ENCODE measurements around the gene RGS19. TPM values are rescaled to one million over a fixed set of nuclear protein-coding genes. Genes with fewer than 3 reads are reported as not detected.
A peak's percentile ranks its signal among the peaks of the same experiment; 100 is the strongest.

RGS19 gene
- total and polyA plus RNA-seq, 4 donors: 4.9 to 12.9 (median 6.3) TPM

DNA sequence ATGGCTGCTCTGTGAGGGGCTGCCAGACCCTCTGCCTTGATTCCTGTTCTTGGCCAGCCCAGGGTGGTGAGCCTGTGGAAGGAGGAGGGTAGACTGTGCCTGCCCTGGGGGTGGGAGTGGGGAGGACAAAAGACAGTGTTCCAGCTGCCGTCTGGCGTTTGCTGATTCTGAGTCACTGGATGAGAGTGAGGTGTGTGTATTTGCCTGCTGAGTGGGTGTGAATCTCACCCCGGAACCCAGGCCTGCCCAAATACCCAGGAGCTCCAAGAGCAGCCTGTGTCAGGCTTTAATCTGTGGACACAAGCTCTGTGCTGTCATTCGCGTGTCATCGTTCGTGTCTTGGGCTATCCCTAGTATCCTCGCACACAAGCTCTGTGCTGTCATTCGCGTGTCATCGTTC, 7.5 kb upstream of the RGS19 start:
- 94% methylated on average over 8 of the region's 11 CpGs for WGBS
- Histone ChIP-seq H3K9ac (ENCODE audit: low read depth in 1 of 2, low read length in 2 of 2) (no peak overlapping the region), H3K9me3 (ENCODE audit: control insufficient read depth in 4 of 4, low read length in 3 of 4) (no peaks in the 10 kb centered on the region), H3K4me3 (ENCODE audit: low read depth in 1 of 3, low read length in 3 of 3) (no peak overlapping the region), H3K4me1 (ENCODE audit: control insufficient read depth in 4 of 4, insufficient read depth in 4 of 4, low read length in 3 of 4) (peaks cover 6 to 16% (median 10%) of the 10 kb centered on the region in 4 donors), H3K27ac (ENCODE audit: low read depth in 1 of 2, low read length in 2 of 2) (no peak overlapping the region), H3K27me3 (ENCODE audit: control insufficient read depth in 4 of 4, insufficient read depth in 4 of 4, low read length in 3 of 4) (peaks cover 0 to 6% (median 0%) of the 10 kb centered on the region in 4 donors), H3K36me3 (ENCODE audit: control insufficient read depth in 4 of 4, insufficient read depth in 3 of 4, low read depth in 1 of 4, low read length in 3 of 4) (no peaks in the 10 kb centered on the region)
- no peak for TF ChIP-seq GABPA (IDR thresholded peaks at IDR 0.05 in 1 of 2, conservative IDR thresholded peaks at IDR 0.05 in 1 of 2)
- TF ChIP-seq, protein P1, sequence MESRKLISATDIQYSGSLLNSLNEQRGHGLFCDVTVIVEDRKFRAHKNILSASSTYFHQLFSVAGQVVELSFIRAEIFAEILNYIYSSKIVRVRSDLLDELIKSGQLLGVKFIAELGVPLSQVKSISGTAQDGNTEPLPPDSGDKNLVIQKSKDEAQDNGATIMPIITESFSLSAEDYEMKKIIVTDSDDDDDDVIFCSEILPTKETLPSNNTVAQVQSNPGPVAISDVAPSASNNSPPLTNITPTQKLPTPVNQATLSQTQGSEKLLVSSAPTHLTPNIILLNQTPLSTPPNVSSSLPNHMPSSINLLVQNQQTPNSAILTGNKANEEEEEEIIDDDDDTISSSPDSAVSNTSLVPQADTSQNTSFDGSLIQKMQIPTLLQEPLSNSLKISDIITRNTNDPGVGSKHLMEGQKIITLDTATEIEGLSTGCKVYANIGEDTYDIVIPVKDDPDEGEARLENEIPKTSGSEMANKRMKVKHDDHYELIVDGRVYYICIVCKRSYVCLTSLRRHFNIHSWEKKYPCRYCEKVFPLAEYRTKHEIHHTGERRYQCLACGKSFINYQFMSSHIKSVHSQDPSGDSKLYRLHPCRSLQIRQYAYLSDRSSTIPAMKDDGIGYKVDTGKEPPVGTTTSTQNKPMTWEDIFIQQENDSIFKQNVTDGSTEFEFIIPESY (IDR thresholded peaks at IDR 0.05): no peak
- no peak for TF ChIP-seq FOXA2 (IDR thresholded peaks at IDR 0.05)
- no peak for DNase-seq (ENCODE audit: low spot score)

DNA sequence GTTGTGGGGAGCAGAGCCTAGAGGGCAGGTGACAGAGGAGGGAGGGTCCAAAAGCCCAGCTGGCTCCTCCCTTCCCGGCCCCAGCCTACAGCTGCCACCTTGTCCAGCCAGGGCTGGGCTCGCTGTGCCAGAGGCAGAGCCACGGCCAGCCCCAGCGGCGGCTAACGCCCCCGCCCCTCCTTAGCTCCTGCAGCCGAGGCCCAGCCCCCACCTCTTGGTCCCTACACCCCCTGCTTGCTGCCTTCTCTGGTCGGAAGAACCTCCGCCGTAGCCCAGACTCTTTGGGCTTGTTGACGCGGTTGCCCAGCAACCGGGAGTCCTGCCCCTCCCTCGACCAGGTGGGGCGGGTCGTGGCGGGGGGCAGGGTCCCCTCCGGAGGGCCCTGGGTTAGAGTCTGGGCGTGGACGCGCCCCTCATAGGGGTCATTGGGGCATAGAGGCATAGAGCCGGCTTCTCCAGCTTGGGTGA, 5.4 kb upstream of the RGS19 start:
- Histone ChIP-seq H3K9me3 (ENCODE audit: control insufficient read depth in 4 of 4, low read length in 3 of 4) (no peaks in the 10 kb centered on the region), H3K4me1 (ENCODE audit: control insufficient read depth in 4 of 4, insufficient read depth in 4 of 4, low read length in 3 of 4) (peaks cover 6 to 16% (median 12%) of the 10 kb centered on the region in 4 donors), H3K9ac (ENCODE audit: low read depth in 1 of 2, low read length in 2 of 2) (no peak overlapping the region), H3K27ac (ENCODE audit: low read depth in 1 of 2, low read length in 2 of 2) (no peak overlapping the region), H3K27me3 (ENCODE audit: control insufficient read depth in 4 of 4, insufficient read depth in 4 of 4, low read length in 3 of 4) (peaks cover 0 to 6% (median 0%) of the 10 kb centered on the region in 4 donors), H3K36me3 (ENCODE audit: control insufficient read depth in 4 of 4, insufficient read depth in 3 of 4, low read depth in 1 of 4, low read length in 3 of 4) (no peaks in the 10 kb centered on the region), H3K4me3 (ENCODE audit: low read depth in 1 of 3, low read length in 3 of 3) (no peak overlapping the region)
- TF ChIP-seq RAD21 (IDR thresholded peaks at IDR 0.05) (no peak), FOXA1 (IDR thresholded peaks at IDR 0.05) (no peak), HNF4A (conservative IDR thresholded peaks at IDR 0.05) (no peak), SP1 (IDR thresholded peaks at IDR 0.05) (no peak), YY1 (IDR thresholded peaks at IDR 0.05) (no peak)
- TF ChIP-seq, protein P2, sequence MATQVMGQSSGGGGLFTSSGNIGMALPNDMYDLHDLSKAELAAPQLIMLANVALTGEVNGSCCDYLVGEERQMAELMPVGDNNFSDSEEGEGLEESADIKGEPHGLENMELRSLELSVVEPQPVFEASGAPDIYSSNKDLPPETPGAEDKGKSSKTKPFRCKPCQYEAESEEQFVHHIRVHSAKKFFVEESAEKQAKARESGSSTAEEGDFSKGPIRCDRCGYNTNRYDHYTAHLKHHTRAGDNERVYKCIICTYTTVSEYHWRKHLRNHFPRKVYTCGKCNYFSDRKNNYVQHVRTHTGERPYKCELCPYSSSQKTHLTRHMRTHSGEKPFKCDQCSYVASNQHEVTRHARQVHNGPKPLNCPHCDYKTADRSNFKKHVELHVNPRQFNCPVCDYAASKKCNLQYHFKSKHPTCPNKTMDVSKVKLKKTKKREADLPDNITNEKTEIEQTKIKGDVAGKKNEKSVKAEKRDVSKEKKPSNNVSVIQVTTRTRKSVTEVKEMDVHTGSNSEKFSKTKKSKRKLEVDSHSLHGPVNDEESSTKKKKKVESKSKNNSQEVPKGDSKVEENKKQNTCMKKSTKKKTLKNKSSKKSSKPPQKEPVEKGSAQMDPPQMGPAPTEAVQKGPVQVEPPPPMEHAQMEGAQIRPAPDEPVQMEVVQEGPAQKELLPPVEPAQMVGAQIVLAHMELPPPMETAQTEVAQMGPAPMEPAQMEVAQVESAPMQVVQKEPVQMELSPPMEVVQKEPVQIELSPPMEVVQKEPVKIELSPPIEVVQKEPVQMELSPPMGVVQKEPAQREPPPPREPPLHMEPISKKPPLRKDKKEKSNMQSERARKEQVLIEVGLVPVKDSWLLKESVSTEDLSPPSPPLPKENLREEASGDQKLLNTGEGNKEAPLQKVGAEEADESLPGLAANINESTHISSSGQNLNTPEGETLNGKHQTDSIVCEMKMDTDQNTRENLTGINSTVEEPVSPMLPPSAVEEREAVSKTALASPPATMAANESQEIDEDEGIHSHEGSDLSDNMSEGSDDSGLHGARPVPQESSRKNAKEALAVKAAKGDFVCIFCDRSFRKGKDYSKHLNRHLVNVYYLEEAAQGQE (IDR thresholded peaks at IDR 0.05): no peak
- 10% methylated on average over 23 of the region's 23 CpGs for WGBS
- no peak for DNase-seq (ENCODE audit: low spot score)

DNA sequence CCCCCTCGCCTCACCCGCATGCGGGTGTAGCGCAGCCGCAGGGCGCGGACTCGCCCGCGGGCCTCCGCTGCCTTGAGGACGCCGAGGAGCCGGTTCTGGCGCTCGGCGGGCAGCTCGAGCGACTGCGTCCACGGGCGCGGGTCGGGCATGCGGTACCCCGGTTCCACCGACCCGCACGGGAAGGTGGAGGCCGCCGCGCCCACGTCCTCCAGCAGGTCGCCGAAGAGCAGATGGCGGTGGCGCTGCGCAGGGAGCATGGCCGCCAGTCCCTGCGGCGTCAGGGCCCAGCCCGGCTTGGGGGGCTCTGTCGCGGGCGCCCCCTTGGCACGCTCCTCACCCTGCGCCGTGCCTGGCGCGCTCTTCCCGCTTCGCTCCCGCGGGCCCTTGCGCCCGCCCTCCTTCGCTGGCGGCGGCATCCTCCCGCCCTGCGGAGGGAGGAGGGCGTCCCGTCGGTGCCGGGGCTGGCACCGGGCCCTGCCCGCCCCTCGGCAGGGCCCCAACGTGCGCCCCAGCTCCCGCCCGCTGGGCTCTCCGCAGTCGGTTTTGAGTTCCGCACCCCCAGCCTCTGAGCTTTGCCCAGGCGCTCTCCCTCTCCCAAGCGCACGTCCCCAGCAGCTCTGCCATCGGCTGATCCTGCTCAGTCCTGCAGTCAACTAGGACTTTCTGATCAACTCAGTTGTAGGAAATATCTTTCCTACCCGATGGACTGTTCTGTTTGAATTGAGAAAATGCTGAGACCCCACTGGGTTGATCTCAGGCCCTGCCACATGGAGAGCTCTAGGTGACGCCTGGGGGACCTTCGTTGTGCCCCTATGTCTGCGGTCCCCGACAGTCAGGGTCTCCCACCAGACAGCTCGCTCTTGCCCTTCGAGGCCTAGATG, 4.7 kb upstream of the RGS19 start, which contains the start of gene LKAAEAR1:
TSS of gene LKAAEAR1 (minus strand) at position 595 of the 881 bp plus-strand sequence. CDS start at position 416, 179 bp downstream.
- no peaks in the 10 kb centered on the region for H3K9me3 ChIP-seq (ENCODE audit: control insufficient read depth in 4 of 4, low read length in 3 of 4)
- H3K4me3 ChIP-seq (ENCODE audit: low read depth in 1 of 3, low read length in 3 of 3): peak within 1 kb of the TSS in 2 of 3 donors; percentile 16 to 53
- no peak within 1 kb of the TSS for H3K9ac ChIP-seq (ENCODE audit: low read depth in 1 of 2, low read length in 2 of 2)
- peaks cover 0 to 6% (median 0%) of the 10 kb centered on the region in 4 donors for H3K27me3 ChIP-seq (ENCODE audit: control insufficient read depth in 4 of 4, insufficient read depth in 4 of 4, low read length in 3 of 4)
- 3% methylated on average over 86 of the region's 86 CpGs for WGBS
- peaks cover 10 to 23% (median 16%) of the 10 kb centered on the region in 4 donors for H3K4me1 ChIP-seq (ENCODE audit: control insufficient read depth in 4 of 4, insufficient read depth in 4 of 4, low read length in 3 of 4)
- H3K27ac ChIP-seq (ENCODE audit: low read depth in 1 of 2, low read length in 2 of 2): no peak within 1 kb of the TSS
- DNase-seq (ENCODE audit: low spot score): no peak
- no peak for TF ChIP-seq TAF1 (conservative IDR thresholded peaks at IDR 0.05)
- no peak for TF ChIP-seq HNF4A (conservative IDR thresholded peaks at IDR 0.05)
- TF ChIP-seq, protein P3, sequence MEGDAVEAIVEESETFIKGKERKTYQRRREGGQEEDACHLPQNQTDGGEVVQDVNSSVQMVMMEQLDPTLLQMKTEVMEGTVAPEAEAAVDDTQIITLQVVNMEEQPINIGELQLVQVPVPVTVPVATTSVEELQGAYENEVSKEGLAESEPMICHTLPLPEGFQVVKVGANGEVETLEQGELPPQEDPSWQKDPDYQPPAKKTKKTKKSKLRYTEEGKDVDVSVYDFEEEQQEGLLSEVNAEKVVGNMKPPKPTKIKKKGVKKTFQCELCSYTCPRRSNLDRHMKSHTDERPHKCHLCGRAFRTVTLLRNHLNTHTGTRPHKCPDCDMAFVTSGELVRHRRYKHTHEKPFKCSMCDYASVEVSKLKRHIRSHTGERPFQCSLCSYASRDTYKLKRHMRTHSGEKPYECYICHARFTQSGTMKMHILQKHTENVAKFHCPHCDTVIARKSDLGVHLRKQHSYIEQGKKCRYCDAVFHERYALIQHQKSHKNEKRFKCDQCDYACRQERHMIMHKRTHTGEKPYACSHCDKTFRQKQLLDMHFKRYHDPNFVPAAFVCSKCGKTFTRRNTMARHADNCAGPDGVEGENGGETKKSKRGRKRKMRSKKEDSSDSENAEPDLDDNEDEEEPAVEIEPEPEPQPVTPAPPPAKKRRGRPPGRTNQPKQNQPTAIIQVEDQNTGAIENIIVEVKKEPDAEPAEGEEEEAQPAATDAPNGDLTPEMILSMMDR (IDR thresholded peaks at IDR 0.05; ENCODE audit: low read depth, low read length, missing input control): no peak
- TF ChIP-seq EGR1 (IDR thresholded peaks at IDR 0.05; ENCODE audit: low read depth in 2 of 2): no peak
- TF ChIP-seq, protein P2 (IDR thresholded peaks at IDR 0.05): no peak
- H3K36me3 ChIP-seq (ENCODE audit: control insufficient read depth in 4 of 4, insufficient read depth in 3 of 4, low read depth in 1 of 4, low read length in 3 of 4): no peaks in the 10 kb centered on the region

All from liver (tissue), 9 donors.